Kidney glomerular epithelial cell (primary cell): ENCODE measurements around the gene CACNA1C.

ENCODE experiments used
- DNase-seq: peaks from one replicate; lab custom pipeline; 2025; lab: John Stamatoyannopoulos, UW

Gene CACNA1C

DNA sequence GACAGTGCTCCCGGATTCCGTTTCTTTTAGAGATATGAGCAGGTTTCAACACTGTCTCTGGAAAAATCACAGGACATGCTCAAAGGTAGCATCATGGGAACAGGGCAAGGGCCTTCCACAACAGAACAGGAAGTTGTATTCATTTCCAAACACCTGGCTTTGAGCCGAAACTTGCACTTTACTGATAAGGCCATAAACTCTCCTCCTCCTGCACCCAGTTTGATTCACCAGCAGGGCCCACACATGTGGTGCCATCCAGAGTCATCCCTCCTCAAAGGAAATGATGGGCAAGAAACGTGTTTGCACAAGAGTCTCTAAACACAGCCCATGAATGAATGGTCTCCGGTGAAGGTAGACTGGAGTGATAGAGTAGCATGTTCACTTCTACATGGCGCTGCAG, 473.6 kb downstream of the CACNA1C start:
- no peak for DNase-seq

DNA sequence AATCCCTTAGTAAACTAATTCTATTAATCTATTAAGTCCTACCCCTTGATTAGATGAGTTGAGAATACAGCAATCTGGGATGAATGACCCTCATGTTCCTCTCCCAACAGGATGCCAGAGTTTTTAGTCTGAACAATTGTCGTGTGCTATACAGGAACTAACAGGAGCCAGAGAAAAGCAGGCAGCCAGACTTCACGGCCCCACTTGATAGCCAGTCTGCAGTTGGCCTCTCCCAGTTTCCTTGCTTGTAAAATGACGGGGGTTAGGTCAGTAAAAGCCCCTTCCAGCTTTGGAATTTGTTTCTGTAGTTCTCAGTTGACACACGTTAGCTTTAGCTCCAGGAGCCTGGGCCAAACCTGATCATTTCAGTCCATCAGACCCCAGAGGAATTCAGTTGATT, 475.2 kb downstream of the CACNA1C start:
- no peak for DNase-seq

GRCh38 chr12:2529807-2530206, 477.0 kb downstream of the CACNA1C start:
- no peak for DNase-seq

DNA sequence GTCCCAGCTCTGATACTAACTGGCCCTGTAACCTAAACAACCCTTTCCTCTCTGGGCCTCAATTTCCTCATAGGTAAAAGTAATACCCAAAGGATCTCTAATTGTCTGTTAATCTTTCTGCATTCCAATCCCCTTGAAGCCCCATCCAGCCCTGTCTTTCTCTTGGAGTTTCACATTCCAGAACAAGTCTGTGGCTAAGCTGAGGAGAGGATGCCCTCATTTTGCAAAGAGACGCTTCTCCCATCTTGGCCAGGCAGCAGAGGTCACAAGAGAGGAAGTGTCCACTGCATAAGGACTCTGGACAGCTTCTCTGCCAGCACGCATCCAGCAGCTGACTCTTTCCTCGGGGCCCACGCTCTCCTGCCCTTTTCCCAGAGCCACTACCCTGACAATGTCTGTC, 478.6 kb downstream of the CACNA1C start:
- no peak for DNase-seq

DNA sequence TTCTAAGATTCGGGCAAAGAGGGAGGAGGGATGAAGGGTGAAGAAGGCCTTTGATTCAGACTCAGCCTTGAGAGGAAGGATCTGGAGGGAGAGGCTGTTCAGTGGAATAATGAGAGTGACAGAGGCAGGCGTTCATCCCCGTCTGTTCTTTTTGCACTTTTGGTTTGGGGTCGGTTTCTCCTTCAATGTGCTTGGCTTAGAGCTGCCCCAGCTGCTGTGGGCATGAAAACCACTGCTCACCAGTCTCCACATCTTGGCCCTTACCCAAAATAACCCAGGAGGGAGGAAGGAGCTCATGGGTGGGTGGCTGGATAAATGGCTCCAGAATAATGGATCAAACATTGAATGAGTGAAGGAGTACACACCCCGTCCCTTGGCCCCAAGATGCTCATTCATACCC, 480.2 kb downstream of the CACNA1C start:
- DNase-seq: no peak

GRCh38 chr12:2535583-2536204, 482.9 kb downstream of the CACNA1C start:
- no peak for DNase-seq

GRCh38 chr12:2536724-2537123, 483.9 kb downstream of the CACNA1C start:
- no peak for DNase-seq

- no peak for DNase-seq
Observed at GRCh38 chr12:2537868-2538541, 485.2 kb downstream of the CACNA1C start.

DNA sequence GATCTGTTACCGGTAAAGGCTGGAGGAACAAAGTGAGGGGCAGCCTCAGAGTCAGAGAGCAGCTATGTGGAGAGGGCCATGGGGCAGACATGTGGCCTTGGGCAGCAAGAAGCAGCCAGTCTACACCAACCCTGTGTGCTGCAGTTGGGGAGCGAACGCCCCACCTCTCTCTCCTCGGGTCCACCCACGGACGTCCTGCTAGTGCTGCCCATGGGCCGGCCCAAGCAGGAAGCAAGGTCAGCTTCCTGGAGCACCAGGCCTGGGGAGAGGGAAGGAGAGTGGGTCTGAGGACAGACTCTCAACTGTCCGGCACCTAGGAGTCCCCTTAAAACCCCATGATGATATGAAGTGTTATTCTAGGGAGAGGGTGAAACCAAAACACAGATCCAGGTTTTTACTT, 487.2 kb downstream of the CACNA1C start:
- DNase-seq: no peak

DNA sequence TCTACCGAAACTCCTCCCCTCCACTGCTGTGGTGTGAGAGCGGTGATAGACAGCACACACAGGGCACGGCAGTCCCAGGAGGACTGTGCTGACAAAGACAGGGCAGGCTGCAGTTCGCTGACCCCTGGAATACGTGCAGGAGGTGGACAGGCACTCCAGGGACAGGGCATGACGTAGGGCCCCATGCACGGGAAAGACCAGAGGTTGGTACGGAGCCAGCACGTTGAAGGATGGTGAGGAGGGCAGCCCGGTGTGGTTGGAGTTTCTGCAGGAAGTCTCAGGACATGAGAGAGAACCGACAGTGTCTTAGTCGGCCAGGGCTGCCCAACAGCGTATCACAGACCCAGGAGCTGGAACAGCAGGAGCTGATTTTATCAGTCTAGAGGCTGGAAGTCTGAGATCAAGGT, 487.8 kb downstream of the CACNA1C start:
- no peak for DNase-seq

DNA sequence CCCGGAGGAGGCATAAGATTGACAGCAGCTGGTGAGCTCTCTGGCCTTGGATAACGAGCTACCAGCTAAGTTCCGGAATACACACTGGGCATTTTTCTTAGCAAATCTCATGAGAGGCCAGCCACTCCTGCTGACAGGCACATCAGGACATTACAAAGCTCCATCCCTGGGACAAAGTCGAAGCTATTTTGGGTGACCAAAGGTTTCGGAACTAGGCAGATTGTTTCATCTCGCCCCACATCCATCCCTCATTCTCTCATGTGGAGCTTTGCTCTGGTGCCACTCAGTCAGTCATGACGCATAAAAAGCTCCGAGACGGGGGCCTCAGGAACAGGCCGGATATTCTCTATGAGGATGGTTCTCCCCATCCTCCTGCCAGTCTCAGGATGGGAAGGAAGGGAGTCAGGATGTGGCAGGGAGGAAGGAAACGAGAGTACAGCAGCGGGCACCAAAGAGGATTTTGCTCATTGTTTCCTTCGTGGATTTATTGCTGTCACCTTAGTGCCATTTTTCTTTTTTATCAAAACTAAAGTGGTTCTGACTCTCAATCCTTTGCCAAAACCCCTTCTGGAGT, 488.9 kb downstream of the CACNA1C start:
- no peak for DNase-seq

DNA sequence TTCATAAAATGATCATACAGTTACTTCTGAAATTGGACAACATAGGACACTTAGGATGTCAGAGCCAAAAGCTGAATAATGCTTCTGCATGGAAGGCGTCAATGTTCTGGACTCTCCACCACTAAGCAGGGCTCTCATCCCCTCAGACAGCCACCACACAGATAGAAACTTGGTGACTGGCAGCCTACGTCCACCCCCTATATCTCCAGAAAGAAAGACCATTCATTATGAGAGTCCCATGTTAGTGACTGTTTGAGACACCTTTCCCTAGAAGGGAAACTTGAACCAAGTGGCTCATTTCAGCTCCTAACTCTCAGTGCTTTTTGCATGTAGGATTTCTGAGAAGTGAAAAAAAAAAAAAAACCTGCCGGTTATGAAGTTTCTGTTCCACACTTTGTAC, 491.0 kb downstream of the CACNA1C start:
- no peak for DNase-seq

DNA sequence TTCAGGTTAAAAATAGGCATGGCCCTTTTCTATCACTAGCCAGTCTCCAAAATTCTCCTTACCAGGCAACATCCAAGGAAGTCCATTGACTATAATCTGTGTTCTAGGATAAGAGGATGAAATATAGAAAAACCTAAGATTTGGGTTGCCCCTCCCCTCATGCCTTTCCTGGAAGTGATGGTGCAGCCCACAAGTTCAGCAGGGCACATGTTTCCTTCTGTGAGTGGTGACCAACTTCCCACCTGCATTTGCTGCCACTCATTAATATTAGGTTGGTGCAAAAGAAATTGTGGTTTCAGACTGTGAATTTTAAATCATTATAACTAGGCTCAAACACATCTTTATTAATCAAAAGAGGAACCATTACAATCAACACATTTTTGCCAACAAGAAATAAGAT, 491.4 kb downstream of the CACNA1C start:
- DNase-seq: no peak

DNA sequence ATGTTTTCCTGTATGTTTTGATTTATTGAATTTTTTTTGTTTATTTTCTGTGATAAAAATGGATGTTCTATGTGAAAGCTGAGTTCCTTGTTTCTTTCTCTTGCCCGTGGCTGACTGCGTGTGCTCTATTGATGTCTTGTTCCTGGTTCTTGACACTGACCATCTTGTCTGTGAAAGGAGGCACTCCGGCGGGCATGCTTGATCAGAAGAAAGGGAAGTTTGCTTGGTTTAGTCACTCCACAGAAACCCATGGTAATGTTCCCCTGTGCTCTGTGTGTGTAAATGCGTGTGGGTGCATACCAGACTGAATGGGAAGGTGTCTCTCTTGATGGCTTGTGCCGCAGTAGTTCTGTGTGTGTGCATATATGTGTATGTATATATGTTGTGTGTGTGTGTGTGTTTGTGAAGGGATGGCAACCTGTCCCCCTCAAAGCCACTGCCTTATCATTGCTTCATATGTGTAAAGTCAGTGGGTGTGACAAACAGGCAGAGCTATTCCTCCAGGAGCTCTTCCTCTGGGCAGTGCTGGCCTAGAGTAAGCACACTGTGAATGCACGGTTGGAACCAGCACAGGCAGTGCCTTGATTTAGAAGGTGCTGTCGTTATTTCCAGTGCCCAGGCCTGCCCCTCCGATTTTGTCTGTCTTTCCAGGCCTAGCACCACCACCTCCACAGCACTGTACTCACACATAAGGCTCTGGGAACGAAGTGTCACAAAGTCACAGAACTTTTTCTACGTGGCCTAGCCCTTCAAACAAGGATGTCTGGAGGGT, 494.7 kb downstream of the CACNA1C start:
- no peak for DNase-seq

- DNase-seq: no peak
Observed at GRCh38 chr12:2548081-2548480, 495.3 kb downstream of the CACNA1C start.

- no peak for DNase-seq
Observed at GRCh38 chr12:2550561-2551411, 498.0 kb downstream of the CACNA1C start.

GRCh38 chr12:2551412-2551900, 498.7 kb downstream of the CACNA1C start:
- DNase-seq: no peak

DNA sequence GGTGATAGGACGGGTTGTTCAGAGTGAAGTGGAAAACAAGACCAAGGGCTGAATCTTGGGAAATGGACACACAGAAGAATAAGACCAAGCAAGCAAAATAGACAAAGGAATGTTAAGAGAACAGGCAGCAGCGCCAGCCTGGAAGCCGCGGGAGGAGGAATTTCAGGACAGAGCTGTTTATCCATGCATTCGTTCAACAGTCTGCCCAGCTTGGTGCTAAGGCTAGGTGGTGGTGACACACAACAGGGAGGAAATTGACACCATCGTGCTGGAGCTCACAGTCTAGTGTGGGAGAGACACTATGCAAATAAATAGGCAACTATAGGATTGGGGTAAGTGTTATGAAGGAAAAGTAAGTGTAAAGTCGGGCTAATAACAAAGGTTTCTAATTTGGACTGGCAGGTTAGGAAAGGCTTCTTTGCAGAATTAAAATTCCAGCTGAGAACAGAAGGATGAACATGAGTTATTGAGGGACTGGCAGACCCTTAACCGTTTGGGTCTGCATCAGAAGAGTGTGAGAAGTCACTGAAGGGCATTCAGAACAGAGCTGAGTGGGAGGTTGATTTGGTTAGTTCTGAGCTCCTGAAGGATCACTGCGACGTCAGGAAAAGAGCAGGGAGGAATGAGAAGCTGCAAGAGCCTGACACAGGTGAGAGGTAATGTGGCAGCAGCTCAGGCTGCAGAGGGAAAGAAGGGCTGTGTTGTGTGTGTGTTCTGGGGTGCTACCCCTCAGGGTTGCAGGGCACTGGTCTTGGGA, 499.4 kb downstream of the CACNA1C start:
- no peak for DNase-seq

DNA sequence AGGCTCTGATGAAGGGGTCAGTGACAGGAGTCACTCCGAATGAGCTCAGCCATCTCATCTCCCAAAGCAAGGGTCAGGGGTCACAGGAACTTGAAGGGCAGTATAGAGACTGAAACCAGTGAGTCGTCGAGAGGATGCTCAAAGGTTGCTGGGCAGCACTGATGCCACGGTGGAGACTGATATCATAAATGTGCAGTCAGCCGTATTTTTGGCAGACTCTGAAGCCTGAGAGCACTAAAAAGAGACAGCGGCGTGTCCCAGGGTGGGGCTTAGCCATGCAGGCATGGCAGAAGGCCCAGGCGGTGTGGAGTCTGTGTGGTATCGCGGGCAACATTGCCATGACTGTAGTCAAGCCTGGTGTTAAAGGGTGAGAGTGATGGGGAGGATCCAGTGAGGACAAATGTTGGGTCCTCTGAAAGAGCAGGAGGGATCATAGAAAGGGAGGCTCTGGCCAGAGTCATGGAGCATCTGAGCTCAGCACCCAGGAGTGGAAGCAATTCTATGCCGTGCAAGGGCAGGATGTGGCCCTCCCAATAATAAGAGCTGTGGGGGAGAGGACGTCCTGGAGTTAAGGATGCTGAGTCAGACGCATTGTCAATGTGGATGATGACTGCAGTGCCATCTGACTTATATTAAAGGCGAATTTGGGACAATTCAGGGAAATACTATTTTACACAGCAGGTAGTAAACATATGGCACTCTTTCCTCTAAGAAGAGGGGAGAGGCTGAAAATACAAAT, 500.8 kb downstream of the CACNA1C start:
- no peak for DNase-seq

GRCh38 chr12:2555487-2556082, 502.8 kb downstream of the CACNA1C start:
- DNase-seq: no peak
